ENCODE measurements around the gene GRIA4. TPM values are rescaled to one million over a fixed set of nuclear protein-coding genes. Genes with fewer than 3 reads are reported as not detected.

Gene GRIA4
- total and polyA plus RNA-seq, 2 donors (not counting 1 experiment from before 2014, with no cell fraction given): not detected

DNA sequence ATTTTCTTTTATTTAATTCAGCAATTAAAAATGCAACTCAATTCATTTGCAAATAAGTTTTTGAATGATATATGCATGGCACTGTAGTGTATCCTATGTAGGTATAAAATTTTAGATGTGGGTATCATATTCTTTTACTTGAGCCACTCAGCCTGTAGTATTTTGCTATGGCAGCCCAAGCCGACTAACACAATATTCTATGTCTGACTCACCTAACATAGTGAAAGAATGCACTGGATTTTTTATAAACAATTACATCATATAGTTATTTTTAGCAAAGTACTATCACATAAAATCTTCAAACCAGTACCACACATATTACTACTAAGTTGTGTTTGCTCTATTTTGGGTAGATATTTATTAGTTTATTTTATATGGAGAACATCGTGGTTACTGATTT lies 21.9 kb upstream of the GRIA4 start:
- no CpG with 5 or more reads among the region's 2 CpGs for WGBS (ENCODE audit: insufficient coverage)
- Mint-ChIP-seq H3K4me1 (no peaks in the 10 kb centered on the region), H3K9me3 (ENCODE audit: insufficient read depth) (peaks cover 4% of the 10 kb centered on the region), H3K27me3 (no peaks in the 10 kb centered on the region), H3K4me3 (no peak overlapping the region), H3K27ac (no peak overlapping the region)
- DNase-seq: no peak
- Histone ChIP-seq H4K20me1 (ENCODE audit: control insufficient read depth, insufficient read depth, low read length, poor library complexity, severe bottlenecking) (no peaks in the 10 kb centered on the region), H3K9me3 (ENCODE audit: control extremely low read depth in 1 of 3, control insufficient read depth in 2 of 3, insufficient read depth in 1 of 3, low read length in 2 of 3) (no peaks in the 10 kb centered on the region), H3K4me1 (ENCODE audit: control insufficient read depth in 2 of 2, insufficient read depth in 2 of 2, low read length in 2 of 2) (no peaks in the 10 kb centered on the region), H2AFZ (ENCODE audit: insufficient read depth, low read depth, low read length, poor library complexity, severe bottlenecking) (no peak overlapping the region), H3K4me3 (ENCODE audit: control extremely low read depth in 1 of 5, extremely low read depth in 1 of 5, insufficient read depth in 1 of 5, low read depth in 2 of 5, low read length in 4 of 5) (no peak overlapping the region), H3K27me3 (replicated peaks in 1 of 4; ENCODE audit: control extremely low read depth in 1 of 4, control insufficient read depth in 3 of 4, insufficient read depth in 4 of 4, low read length in 3 of 4) (no peaks in the 10 kb centered on the region), H3K36me3 (replicated peaks in 1 of 2; ENCODE audit: control extremely low read depth in 1 of 2, control insufficient read depth in 1 of 2, extremely low read depth in 1 of 2, insufficient read depth in 2 of 2, low read length in 1 of 2) (no peaks in the 10 kb centered on the region), H3K4me2 (replicated peaks; ENCODE audit: low read depth, low read length, poor library complexity, severe bottlenecking) (no peak overlapping the region), H3K27ac (ENCODE audit: low read length in 2 of 2) (no peak overlapping the region), H3K79me2 (ENCODE audit: control insufficient read depth, insufficient read depth, low read length) (no peaks in the 10 kb centered on the region), H3K9ac (ENCODE audit: low read length) (no peak overlapping the region)
- CTCF ChIA-PET: no interaction called here
- intact Hi-C loops (cut with micrococcal nuclease): no loop called here
- POLR2A ChIA-PET: no interaction called here
- ATAC-seq (ENCODE audit: low read depth): no peak
- no peak for TF ChIP-seq EZH2 (IDR thresholded peaks at IDR 0.05; ENCODE audit: borderline replicate concordance, insufficient read depth, low read depth, low read length, poor library complexity, severe bottlenecking)
- TF ChIP-seq, protein P1, sequence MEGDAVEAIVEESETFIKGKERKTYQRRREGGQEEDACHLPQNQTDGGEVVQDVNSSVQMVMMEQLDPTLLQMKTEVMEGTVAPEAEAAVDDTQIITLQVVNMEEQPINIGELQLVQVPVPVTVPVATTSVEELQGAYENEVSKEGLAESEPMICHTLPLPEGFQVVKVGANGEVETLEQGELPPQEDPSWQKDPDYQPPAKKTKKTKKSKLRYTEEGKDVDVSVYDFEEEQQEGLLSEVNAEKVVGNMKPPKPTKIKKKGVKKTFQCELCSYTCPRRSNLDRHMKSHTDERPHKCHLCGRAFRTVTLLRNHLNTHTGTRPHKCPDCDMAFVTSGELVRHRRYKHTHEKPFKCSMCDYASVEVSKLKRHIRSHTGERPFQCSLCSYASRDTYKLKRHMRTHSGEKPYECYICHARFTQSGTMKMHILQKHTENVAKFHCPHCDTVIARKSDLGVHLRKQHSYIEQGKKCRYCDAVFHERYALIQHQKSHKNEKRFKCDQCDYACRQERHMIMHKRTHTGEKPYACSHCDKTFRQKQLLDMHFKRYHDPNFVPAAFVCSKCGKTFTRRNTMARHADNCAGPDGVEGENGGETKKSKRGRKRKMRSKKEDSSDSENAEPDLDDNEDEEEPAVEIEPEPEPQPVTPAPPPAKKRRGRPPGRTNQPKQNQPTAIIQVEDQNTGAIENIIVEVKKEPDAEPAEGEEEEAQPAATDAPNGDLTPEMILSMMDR (IDR thresholded peaks at IDR 0.05): no peak

DNA sequence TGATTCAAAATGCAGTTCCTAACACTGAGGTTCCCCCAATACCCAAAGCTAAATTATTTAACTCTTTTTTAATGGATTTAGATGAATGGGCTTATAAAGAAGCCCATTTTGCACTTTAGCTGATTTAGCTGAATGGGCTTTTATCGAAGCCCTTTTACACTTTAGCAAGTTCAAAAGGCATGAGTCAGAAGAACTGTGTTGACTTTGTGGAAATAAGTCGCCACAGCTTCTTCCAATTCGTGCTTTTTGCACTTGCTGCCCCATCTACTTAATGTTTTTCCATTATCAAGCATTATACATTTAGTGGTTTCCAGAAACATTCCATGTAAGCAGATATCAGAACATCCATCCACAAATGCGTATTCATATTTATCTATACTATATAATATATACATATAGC lies 20.5 kb upstream of the GRIA4 start:
- Histone ChIP-seq H2AFZ (ENCODE audit: insufficient read depth, low read depth, low read length, poor library complexity, severe bottlenecking) (no peak overlapping the region), H3K79me2 (ENCODE audit: control insufficient read depth, insufficient read depth, low read length) (no peaks in the 10 kb centered on the region), H3K27ac (ENCODE audit: low read length in 2 of 2) (no peak overlapping the region), H3K4me2 (replicated peaks; ENCODE audit: low read depth, low read length, poor library complexity, severe bottlenecking) (no peak overlapping the region), H3K27me3 (replicated peaks in 1 of 4; ENCODE audit: control extremely low read depth in 1 of 4, control insufficient read depth in 3 of 4, insufficient read depth in 4 of 4, low read length in 3 of 4) (no peaks in the 10 kb centered on the region), H3K4me3 (ENCODE audit: control extremely low read depth in 1 of 5, extremely low read depth in 1 of 5, insufficient read depth in 1 of 5, low read depth in 2 of 5, low read length in 4 of 5) (no peak overlapping the region), H3K4me1 (ENCODE audit: control insufficient read depth in 2 of 2, insufficient read depth in 2 of 2, low read length in 2 of 2) (no peaks in the 10 kb centered on the region), H4K20me1 (ENCODE audit: control insufficient read depth, insufficient read depth, low read length, poor library complexity, severe bottlenecking) (no peaks in the 10 kb centered on the region), H3K9me3 (ENCODE audit: control extremely low read depth in 1 of 3, control insufficient read depth in 2 of 3, insufficient read depth in 1 of 3, low read length in 2 of 3) (no peaks in the 10 kb centered on the region), H3K36me3 (replicated peaks in 1 of 2; ENCODE audit: control extremely low read depth in 1 of 2, control insufficient read depth in 1 of 2, extremely low read depth in 1 of 2, insufficient read depth in 2 of 2, low read length in 1 of 2) (no peaks in the 10 kb centered on the region), H3K9ac (ENCODE audit: low read length) (no peak overlapping the region)
- TF ChIP-seq, protein P1 (IDR thresholded peaks at IDR 0.05): no peak
- TF ChIP-seq EZH2 (IDR thresholded peaks at IDR 0.05; ENCODE audit: borderline replicate concordance, insufficient read depth, low read depth, low read length, poor library complexity, severe bottlenecking): no peak
- DNase-seq (no peak), ATAC-seq (ENCODE audit: low read depth) (no peak)
- H3K9me3 Mint-ChIP-seq (ENCODE audit: insufficient read depth): peaks cover 4% of the 10 kb centered on the region
- no peak overlapping the region for H3K4me3 Mint-ChIP-seq
- no peaks in the 10 kb centered on the region for H3K4me1 Mint-ChIP-seq
- intact Hi-C loops (cut with micrococcal nuclease): no loop called here
- no peaks in the 10 kb centered on the region for H3K27me3 Mint-ChIP-seq
- ChIA-PET CTCF (no interaction called here), POLR2A (no interaction called here)
- no CpG with 5 or more reads among the region's 4 CpGs for WGBS (ENCODE audit: insufficient coverage)
- H3K27ac Mint-ChIP-seq: no peak overlapping the region

Data from B cell (primary cell).